Measurements from ENCODE around the gene HOXD11.

HOXD11 gene

DNA sequence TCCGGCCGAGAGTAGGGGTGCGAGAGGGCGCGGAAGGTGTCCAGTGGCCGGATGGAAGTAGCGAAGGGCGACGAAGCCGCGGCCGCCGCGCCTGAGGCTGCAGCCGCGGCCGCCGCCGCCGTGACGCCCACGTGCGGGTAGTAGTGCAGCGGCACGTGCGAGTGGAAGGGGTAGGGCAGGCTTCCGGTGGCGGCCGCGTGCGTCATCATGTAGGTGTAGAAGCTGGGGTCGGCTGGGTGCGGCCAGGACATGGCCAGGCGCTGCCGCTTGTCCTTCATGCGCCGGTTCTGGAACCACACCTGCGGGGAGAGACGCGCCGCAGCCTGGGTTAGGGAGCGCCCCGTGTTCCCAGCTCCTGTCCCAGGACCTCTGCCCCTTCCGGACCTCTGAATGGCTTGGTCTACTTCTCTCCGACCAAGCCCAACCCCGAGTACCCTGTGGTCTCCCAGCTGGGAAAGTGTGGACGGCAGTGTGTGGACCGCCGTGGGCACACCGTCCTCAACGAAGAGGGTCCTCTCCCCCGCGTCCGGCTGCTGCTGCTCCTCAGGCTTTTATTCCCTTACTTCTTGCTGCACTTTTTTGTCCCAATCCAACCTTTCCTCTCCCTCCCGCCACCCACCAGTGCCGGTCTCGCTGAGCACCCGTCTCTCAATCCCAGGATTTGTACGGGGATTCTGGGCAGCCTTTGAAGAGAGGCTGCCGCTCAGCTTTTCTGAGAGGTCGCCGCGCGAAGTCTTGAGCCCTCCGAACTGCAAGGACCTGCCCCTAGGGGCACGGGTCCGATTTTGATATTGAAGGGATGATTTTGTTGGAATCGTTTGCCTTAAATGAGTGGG, 26.3 kb upstream of the HOXD11 start:
- no peaks in the 10 kb centered on the region; the same call in 1 of the 2 replicates for H3K9me3 ChIP-seq
- peak overlapping the region; percentile 37 for H3K4me3 ChIP-seq (ENCODE audit: low read depth, low read length)
- H3K27me3 ChIP-seq: peaks cover 66% of the 10 kb centered on the region
- no peaks in the 10 kb centered on the region for H3K4me1 ChIP-seq
- TF ChIP-seq, protein P1, sequence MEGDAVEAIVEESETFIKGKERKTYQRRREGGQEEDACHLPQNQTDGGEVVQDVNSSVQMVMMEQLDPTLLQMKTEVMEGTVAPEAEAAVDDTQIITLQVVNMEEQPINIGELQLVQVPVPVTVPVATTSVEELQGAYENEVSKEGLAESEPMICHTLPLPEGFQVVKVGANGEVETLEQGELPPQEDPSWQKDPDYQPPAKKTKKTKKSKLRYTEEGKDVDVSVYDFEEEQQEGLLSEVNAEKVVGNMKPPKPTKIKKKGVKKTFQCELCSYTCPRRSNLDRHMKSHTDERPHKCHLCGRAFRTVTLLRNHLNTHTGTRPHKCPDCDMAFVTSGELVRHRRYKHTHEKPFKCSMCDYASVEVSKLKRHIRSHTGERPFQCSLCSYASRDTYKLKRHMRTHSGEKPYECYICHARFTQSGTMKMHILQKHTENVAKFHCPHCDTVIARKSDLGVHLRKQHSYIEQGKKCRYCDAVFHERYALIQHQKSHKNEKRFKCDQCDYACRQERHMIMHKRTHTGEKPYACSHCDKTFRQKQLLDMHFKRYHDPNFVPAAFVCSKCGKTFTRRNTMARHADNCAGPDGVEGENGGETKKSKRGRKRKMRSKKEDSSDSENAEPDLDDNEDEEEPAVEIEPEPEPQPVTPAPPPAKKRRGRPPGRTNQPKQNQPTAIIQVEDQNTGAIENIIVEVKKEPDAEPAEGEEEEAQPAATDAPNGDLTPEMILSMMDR (IDR thresholded peaks at IDR 0.05; ENCODE audit: low read depth, low read length): no peak
- H3K36me3 ChIP-seq: no peaks in the 10 kb centered on the region
- DNase-seq: no peak

- H3K4me1 ChIP-seq: no peaks in the 10 kb centered on the region
- H3K4me3 ChIP-seq (ENCODE audit: low read depth, low read length): no peak overlapping the region
- peaks cover 73% of the 10 kb centered on the region for H3K27me3 ChIP-seq
- no peaks in the 10 kb centered on the region; the same call in 1 of the 2 replicates for H3K9me3 ChIP-seq
- TF ChIP-seq, protein P1 (IDR thresholded peaks at IDR 0.05; ENCODE audit: low read depth, low read length): no peak
- DNase-seq: no peak
- H3K36me3 ChIP-seq: no peaks in the 10 kb centered on the region
Observed at GRCh38 chr2:176081376-176081836, 25.7 kb upstream of the HOXD11 start.

GRCh38 chr2:176081837-176082524, 25.1 kb upstream of the HOXD11 start:
- DNase-seq: peak; percentile 62
- Histone ChIP-seq H3K9me3 (no peaks in the 10 kb centered on the region; the same call in 1 of the 2 replicates), H3K36me3 (no peaks in the 10 kb centered on the region), H3K27me3 (peaks cover 78% of the 10 kb centered on the region), H3K4me1 (no peaks in the 10 kb centered on the region), H3K4me3 (ENCODE audit: low read depth, low read length) (peak overlapping the region; percentile 34)
- TF ChIP-seq, protein P1 (IDR thresholded peaks at IDR 0.05; ENCODE audit: low read depth, low read length): no peak

GRCh38 chr2:176082525-176082823, 24.6 kb upstream of the HOXD11 start:
- DNase-seq: no peak
- Histone ChIP-seq H3K4me1 (no peaks in the 10 kb centered on the region), H3K4me3 (ENCODE audit: low read depth, low read length) (no peak overlapping the region), H3K27me3 (peaks cover 83% of the 10 kb centered on the region), H3K36me3 (no peaks in the 10 kb centered on the region), H3K9me3 (no peaks in the 10 kb centered on the region; the same call in 1 of the 2 replicates)
- TF ChIP-seq, protein P1 (IDR thresholded peaks at IDR 0.05; ENCODE audit: low read depth, low read length): no peak

DNA sequence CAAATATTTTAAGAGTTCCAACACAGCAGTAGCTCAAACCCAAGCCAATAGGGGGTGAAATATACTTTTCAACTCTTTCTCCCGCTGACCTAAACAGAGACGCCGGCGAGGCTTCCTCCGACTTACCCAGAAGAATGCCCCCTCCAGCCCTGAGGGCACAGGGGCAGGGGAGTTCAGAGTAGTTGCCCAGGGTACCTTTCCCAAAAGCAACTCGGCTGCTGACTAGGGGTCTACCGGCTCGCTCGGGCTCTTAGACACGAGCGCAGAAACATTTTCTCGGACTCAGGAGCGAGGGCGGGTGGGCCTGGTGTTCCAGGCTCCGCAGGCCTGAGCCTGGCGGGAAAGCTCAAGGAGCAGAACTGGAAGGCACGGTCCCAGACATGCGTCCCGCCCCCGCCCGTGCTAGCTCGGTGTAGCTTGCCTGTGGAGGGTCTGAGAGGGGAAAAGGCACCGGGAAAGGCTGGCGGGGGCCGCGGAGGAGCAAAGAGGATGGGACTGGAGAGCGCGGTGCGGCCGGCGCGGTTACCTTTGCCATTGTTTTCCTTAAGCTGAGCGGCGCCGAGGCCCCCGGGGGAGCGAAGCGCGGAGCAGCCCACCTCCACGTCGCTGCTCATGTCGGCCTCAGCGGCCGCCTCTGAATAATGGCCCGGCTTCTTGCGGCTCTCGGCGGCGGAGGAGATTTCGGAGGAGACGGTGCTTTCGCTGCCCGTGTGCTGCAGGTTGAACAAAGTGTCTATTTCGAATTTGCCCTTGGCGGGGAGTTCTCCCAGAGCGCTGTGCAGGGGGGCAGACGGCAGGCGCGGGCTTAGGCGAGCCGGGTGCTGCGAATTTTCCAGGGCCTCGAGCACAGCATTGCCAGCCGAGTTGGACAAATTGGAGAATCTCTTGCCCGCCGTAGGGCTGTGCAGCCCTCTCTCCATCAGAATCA, 24.0 kb upstream of the HOXD11 start:
- H3K4me3 ChIP-seq (ENCODE audit: low read depth, low read length): no peak overlapping the region
- no peak for DNase-seq
- no peaks in the 10 kb centered on the region for H3K36me3 ChIP-seq
- no peaks in the 10 kb centered on the region; the same call in 1 of the 2 replicates for H3K9me3 ChIP-seq
- no peaks in the 10 kb centered on the region for H3K4me1 ChIP-seq
- H3K27me3 ChIP-seq: peaks cover 89% of the 10 kb centered on the region
- TF ChIP-seq, protein P1 (IDR thresholded peaks at IDR 0.05; ENCODE audit: low read depth, low read length): no peak

Data from BE2C (cell line).